Lung (tissue), 12 donors: ENCODE measurements around the gene ZNF678. TPM values are rescaled to one million over a fixed set of nuclear protein-coding genes. Genes with fewer than 3 reads are reported as not detected.

ENCODE experiments used
- ATAC-seq: fragments of 200-7000 bp; cut with Tn5 transposase; one replicate; pipeline ENCODE4 v1.9.1; 2020; ENCODE audit warnings: moderate number of reproducible peaks; ENCODE audit not compliant: insufficient read depth, low FRiP score
- DNase-seq, 3 donors: peaks; one replicate each; pipeline ENCODE4 v3.0.0-alpha.2; 2013 to 2017
- H3K27ac ChIP-seq, 2 donors: one replicate each; pipeline ENCODE4 v1.5.1; 2013; ENCODE audit warnings: mild to moderate bottlenecking in 2 of 2, moderate library complexity in 2 of 2, control low read depth in 1 of 2, inconsistent platforms in 1 of 2, low read depth in 1 of 2, low read length in 1 of 2
- H3K27me3 ChIP-seq, 3 donors: one replicate each; pipeline ENCODE4 v1.5.1; 2013; ENCODE audit warnings: low read length in 2 of 3; ENCODE audit not compliant: control insufficient read depth in 3 of 3, insufficient read depth in 3 of 3
- H3K36me3 ChIP-seq, 4 donors: one replicate each; pipeline ENCODE4 v1.5.1; 2013; ENCODE audit warnings: low read length in 4 of 4, mild to moderate bottlenecking in 1 of 4, moderate library complexity in 1 of 4; ENCODE audit not compliant: control insufficient read depth in 4 of 4, insufficient read depth in 4 of 4
- H3K4me1 ChIP-seq, 5 donors: one replicate each; pipeline ENCODE4 v1.5.1; 2013; ENCODE audit warnings: low read length in 5 of 5, mild to moderate bottlenecking in 2 of 5, moderate library complexity in 1 of 5; ENCODE audit not compliant: control insufficient read depth in 5 of 5, insufficient read depth in 5 of 5
- H3K4me3 ChIP-seq: one replicate; pipeline ENCODE4 v1.5.1; 2013; ENCODE audit warnings: mild to moderate bottlenecking, control low read depth, moderate library complexity
- H3K9ac ChIP-seq, 2 donors: one replicate each; pipeline ENCODE4 v1.5.1; 2013; ENCODE audit warnings: low read length in 2 of 2, control low read depth in 1 of 2; ENCODE audit not compliant: insufficient read depth in 1 of 2
- H3K9me3 ChIP-seq, 4 donors: one replicate each; pipeline ENCODE4 v1.5.1; 2013; ENCODE audit warnings: low read length in 3 of 4, mild to moderate bottlenecking in 1 of 4, moderate library complexity in 1 of 4; ENCODE audit not compliant: control insufficient read depth in 4 of 4, insufficient read depth in 3 of 4
- CTCF ChIP-seq: IDR thresholded peaks from 2 replicates; pipeline ENCODE4 v1.5.1; 2012; ENCODE audit warnings: mild to moderate bottlenecking; ENCODE audit errors: control extremely low read depth, extremely low read depth
- WGBS, 2 donors: extraction: QIAGEN DNeasy Blood & Tissue Kit; methylation state at CpG; one replicate each; pipeline ENCODE4 v1.1.7; 2013; 5-methylcytosine and 5-hydroxymethylcytosine counted together
- polyA plus RNA-seq, 2 donors: library from polyadenylated mRNA; stranded (reverse); fragments of 200-250 nt; gene quantifications; one replicate each; pipeline ENCODE4 v1.2.1, GENCODE V29; 2013
- total RNA-seq, 2 donors: library from RNA; depleted of rRNA in 1 of 2; stranded (reverse); fragments of >200 nt in 1 of 2; gene quantifications; one replicate each; pipeline ENCODE4 v1.2.1, GENCODE V29; 2014 to 2021
- donor health status: control.
- donor health status: control.
- donor health status: Bipolar disorder and iron deficiency.
- donor health status: healthy.
- donor health status: DM: yes; HTN: yes; CAD: no.

ZNF678 gene
- total and polyA plus RNA-seq, 4 donors: 1.8 to 50.7 (median 4.7) TPM

- no peak overlapping the region for H3K4me3 ChIP-seq
- H3K27me3 ChIP-seq: peaks cover 12 to 21% (median 20%) of the 10 kb centered on the region in 3 donors
- 52 to 58% methylated on average over 41 to 43 of the region's 43 CpGs for WGBS, 2 donors
- no peak overlapping the region for H3K9ac ChIP-seq
- DNase-seq (peak in 1 of 3 donors; percentile 46), ATAC-seq (no peak)
- no peak overlapping the region for H3K27ac ChIP-seq
- peaks cover 0 to 14% (median 2%) of the 10 kb centered on the region in 5 donors for H3K4me1 ChIP-seq
- H3K9me3 ChIP-seq: peaks cover 0 to 17% (median 0%) of the 10 kb centered on the region in 4 donors
- no peak for TF ChIP-seq CTCF
- H3K36me3 ChIP-seq: no peaks in the 10 kb centered on the region
Measured at GRCh38 chr1:227561241-227561907, 2.0 kb upstream of the ZNF678 start.

- no peak overlapping the region for H3K4me3 ChIP-seq
- no peak for TF ChIP-seq CTCF
- no peak for ATAC-seq
- WGBS, 2 donors: 88 to 92% methylated on average over 6 of the region's 6 CpGs
- H3K4me1 ChIP-seq: peaks cover 0 to 14% (median 2%) of the 10 kb centered on the region in 5 donors
- H3K27me3 ChIP-seq: peaks cover 12 to 21% (median 20%) of the 10 kb centered on the region in 3 donors
- DNase-seq: no peak
- no peaks in the 10 kb centered on the region for H3K36me3 ChIP-seq
- H3K9ac ChIP-seq: no peak overlapping the region
- H3K27ac ChIP-seq: no peak overlapping the region
- H3K9me3 ChIP-seq: peaks cover 0 to 17% (median 0%) of the 10 kb centered on the region in 4 donors
Measured at GRCh38 chr1:227562037-227562436, 1.3 kb upstream of the ZNF678 start.

- TF ChIP-seq CTCF: no peak
- ATAC-seq (no peak), DNase-seq (no peak)
- Histone ChIP-seq H3K9ac (no peak overlapping the region), H3K27ac (no peak overlapping the region), H3K9me3 (peaks cover 0 to 17% (median 0%) of the 10 kb centered on the region in 4 donors), H3K4me1 (peaks cover 0 to 14% (median 2%) of the 10 kb centered on the region in 5 donors), H3K36me3 (no peaks in the 10 kb centered on the region), H3K4me3 (no peak overlapping the region), H3K27me3 (peaks cover 8 to 16% (median 15%) of the 10 kb centered on the region in 3 donors)
- 95% methylated on average over 10 of the region's 10 CpGs for WGBS, 2 donors
Measured at GRCh38 chr1:227562933-227563323, 428 bp upstream of the ZNF678 start.
